ENCODE measurements around the gene OXCT2. TPM values are rescaled to one million over a fixed set of nuclear protein-coding genes. Genes with fewer than 3 reads are reported as not detected.
"Not testable (repeated sequence)": the region's sequence is repeated elsewhere in the genome, so short reads cannot be mapped to it uniquely, and the experiment has no call there.

OXCT2 gene
- total RNA-seq, 2 donors from 2014 or later: 3.6 to 4.9 TPM

DNA sequence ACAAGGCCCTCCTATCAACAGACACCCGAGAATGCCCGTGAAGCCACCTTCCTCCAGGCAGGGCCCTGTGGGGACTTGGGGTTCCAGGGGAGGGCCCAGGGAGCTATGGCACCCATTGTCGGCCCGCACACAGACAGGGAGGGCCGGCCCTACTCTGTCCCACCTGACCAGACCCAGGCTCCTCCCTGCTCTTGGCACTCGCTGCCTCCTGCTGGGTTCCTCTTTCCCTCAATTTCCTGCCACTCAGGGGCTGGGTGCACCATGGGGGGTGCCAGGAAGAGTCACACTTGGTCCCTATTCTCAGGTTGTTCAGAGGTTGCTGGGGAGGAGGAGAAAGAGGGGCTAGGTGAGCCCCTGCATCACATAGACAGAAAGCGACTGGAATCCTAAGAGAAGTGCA is 8.0 kb upstream of the OXCT2 start:
- TF ChIP-seq, protein P1, sequence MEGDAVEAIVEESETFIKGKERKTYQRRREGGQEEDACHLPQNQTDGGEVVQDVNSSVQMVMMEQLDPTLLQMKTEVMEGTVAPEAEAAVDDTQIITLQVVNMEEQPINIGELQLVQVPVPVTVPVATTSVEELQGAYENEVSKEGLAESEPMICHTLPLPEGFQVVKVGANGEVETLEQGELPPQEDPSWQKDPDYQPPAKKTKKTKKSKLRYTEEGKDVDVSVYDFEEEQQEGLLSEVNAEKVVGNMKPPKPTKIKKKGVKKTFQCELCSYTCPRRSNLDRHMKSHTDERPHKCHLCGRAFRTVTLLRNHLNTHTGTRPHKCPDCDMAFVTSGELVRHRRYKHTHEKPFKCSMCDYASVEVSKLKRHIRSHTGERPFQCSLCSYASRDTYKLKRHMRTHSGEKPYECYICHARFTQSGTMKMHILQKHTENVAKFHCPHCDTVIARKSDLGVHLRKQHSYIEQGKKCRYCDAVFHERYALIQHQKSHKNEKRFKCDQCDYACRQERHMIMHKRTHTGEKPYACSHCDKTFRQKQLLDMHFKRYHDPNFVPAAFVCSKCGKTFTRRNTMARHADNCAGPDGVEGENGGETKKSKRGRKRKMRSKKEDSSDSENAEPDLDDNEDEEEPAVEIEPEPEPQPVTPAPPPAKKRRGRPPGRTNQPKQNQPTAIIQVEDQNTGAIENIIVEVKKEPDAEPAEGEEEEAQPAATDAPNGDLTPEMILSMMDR (IDR thresholded peaks at IDR 0.05): no peak
- no peaks in the 10 kb centered on the region for H3K9me3 ChIP-seq
- no peaks in the 10 kb centered on the region for H3K36me3 ChIP-seq
- no peak overlapping the region for H3K27ac ChIP-seq
- no peak for DNase-seq (ENCODE audit: low spot score)
- H3K27me3 ChIP-seq: no peaks in the 10 kb centered on the region
- H3K4me1 ChIP-seq: no peaks in the 10 kb centered on the region
- no peak overlapping the region for H3K4me3 ChIP-seq

DNA sequence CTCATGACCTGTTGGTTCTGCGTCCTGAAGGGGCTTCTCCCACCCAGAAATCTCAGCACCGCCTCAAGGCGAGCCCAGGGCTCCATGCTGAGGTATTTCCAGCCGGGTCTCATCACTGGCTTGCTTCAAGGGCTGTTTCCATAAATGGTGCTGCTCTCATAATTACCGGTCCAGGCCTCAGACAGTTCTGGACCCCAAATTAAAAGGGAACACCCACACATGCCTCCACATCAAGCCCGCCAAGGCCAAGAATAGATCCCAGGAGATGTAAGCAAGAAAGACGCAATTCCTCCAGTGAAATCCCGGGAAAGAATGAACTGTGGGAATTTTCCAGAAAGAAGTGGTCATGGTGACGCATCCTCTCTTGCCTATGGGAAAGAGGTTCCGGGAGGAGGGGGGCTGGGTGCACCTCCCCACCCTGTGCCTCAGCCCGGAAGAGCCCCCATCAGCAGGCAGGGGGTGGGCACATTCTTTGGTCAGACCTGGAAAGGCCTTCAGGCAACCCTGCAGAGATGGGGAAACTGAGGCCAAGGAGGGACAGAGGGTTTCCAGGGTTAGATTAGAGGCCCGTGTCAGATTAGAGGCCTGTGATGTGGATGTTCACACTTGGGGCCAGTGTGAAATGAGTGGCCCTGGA is 7.4 kb upstream of the OXCT2 start:
- not testable (repeated sequence) for H3K4me3 ChIP-seq; H3K27ac ChIP-seq; H3K27me3 ChIP-seq; H3K9me3 ChIP-seq; DNase-seq (ENCODE audit: low spot score); H3K4me1 ChIP-seq; H3K36me3 ChIP-seq

DNA sequence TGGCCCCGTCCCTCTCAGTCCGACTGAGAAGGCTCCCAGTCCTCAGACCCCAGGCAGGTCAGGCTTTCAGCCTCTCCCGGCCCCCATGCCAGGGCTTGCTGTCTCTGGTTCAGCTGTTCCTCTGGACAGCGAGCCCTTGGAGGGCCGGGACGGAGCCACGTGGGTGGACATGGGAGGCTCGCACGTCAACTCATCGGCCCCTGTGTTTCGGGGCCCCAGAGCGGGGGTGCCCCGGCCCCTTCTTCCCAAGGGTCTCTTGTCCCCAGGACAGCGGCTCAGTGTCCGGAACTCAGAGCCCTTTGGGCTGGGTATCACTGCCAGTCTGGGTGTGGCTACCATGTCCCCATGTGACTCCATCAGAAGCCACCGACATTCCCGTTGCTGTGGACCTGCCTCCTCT is 6.7 kb upstream of the OXCT2 start:
- H3K36me3 ChIP-seq; H3K27me3 ChIP-seq; H3K9me3 ChIP-seq; H3K4me1 ChIP-seq; H3K27ac ChIP-seq; DNase-seq (ENCODE audit: low spot score); H3K4me3 ChIP-seq: not testable (repeated sequence)

DNA sequence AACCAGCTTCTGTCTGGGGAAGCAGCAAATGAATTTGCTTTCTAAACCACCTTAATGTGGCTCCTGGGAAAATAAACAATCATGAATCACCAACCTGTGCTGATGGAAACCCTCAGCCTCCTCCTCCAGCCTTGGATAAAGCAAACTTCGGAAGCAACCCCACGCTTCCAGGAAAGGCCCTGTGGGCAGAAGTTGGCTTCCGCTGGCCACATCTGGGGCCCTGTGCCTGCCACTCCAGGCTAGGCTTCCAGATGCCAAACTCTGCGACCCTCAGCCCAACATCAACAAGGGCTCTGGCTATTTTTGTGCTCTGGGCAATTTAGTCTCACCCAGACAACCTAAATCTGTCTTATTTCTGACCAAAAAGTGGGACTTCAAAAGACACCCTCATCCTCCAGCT is 6.2 kb upstream of the OXCT2 start:
- Histone ChIP-seq H3K27me3 (no peaks in the 10 kb centered on the region), H3K4me1 (no peaks in the 10 kb centered on the region), H3K4me3 (no peak overlapping the region), H3K27ac (no peak overlapping the region), H3K36me3 (no peaks in the 10 kb centered on the region), H3K9me3 (no peaks in the 10 kb centered on the region)
- TF ChIP-seq, protein P1 (IDR thresholded peaks at IDR 0.05): no peak
- no peak for DNase-seq (ENCODE audit: low spot score)

DNA sequence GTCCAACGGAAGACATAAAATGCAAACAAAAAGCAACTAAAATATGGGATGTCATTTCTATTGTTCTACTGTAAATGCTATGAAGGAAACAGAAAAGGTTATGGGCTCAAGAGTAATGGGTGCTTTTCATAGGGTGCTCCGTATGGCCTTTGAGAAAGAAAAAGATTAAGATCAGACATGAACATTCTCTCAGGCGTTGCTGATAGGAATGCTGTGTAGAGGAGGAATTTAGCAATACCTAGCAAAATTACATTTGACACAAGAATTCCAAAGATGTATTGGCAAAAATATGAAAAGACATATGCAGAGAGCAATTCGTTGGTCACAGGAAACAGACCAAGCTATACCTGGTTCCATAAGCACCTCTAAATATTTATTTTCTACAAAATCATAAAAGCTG is 5.7 kb upstream of the OXCT2 start:
- no peaks in the 10 kb centered on the region for H3K9me3 ChIP-seq
- TF ChIP-seq, protein P1 (IDR thresholded peaks at IDR 0.05): no peak

DNA sequence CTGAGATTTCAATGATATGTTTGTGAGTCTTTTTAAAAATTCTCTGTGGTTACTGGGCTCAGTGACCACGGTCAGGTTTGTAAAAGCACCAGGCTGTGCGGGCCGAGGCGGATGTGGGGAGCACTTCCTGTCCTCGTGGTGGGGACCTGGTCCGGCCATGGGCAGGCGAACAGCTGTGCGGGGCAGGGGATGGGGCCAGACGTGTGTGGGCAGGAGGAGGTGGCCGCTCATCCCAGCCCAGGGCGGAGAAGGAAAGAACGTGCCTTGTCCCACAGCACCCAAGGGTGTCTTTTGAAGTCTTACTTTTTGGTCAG is 5.2 kb upstream of the OXCT2 start:
- no peak for DNase-seq (ENCODE audit: low spot score)
- H3K27ac ChIP-seq: no peak overlapping the region
- no peak overlapping the region for H3K4me3 ChIP-seq
- no peaks in the 10 kb centered on the region for H3K9me3 ChIP-seq
- H3K4me1 ChIP-seq: no peaks in the 10 kb centered on the region
- no peaks in the 10 kb centered on the region for H3K27me3 ChIP-seq
- H3K36me3 ChIP-seq: no peaks in the 10 kb centered on the region
- TF ChIP-seq, protein P1 (IDR thresholded peaks at IDR 0.05): no peak

More for the DNA sequence above, 5.7 kb upstream of the OXCT2 start:
- H3K4me1 ChIP-seq: no peaks in the 10 kb centered on the region
- no peaks in the 10 kb centered on the region for H3K27me3 ChIP-seq
- no peak for DNase-seq (ENCODE audit: low spot score)
- H3K36me3 ChIP-seq: no peaks in the 10 kb centered on the region
- no peak overlapping the region for H3K27ac ChIP-seq
- no peak overlapping the region for H3K4me3 ChIP-seq

DNA sequence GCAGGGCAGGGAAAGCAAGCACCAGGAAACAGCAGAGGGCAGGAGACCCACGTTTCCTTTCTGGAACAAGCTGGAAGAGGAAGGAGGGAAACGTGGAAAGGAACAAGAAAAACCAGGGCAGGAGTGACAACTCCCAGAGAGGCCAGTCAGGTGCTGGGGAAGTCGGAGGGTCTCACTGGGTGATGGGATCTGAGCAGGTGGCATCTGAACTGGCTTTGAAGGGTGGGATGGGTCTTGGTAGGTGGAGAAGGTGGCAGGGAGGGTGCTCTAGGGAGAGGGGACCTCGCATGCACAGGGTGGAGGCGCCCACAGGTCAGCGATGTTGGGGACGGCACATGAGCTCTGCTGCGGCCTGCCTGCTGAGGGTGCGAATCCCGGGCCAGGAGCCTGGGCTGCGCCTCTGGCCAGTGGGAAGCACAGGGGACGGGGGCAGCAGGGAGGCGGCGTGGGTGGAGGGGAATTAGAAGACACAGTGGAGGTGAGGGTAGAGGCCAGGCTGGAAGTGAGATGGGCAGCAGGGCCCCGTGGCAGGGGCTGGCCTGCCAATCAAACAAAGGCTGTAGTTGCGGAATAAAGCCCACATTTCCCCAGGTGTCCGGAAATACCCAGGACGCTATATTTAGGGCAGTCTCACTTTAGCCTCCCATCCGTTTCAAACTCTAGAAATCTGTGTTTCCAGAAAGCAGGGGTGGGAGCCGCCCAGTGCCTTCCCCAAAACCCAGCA is 4.7 kb upstream of the OXCT2 start:
- not testable (repeated sequence) for H3K27me3 ChIP-seq; H3K9me3 ChIP-seq; H3K4me1 ChIP-seq; DNase-seq (ENCODE audit: low spot score); H3K4me3 ChIP-seq; H3K36me3 ChIP-seq; H3K27ac ChIP-seq

DNA sequence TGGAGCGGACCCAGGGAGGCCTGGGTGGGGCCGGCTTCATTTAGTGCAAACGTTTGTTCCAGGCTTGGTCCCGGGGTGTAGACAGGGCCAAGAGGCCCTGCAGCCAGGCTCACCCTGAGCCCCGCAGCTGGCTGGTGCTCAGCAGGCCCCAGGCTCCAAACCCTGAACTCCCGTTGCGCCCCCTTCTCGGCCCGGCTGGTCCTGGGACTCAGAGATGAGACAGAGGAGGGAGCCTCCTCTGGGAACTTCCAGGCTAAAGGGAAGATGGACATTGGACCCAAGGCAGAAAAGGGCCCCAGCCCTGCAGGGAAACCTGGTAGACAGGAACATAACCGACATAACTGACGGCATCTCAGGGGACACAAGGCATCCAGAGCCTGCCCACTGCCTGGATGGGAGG is 4.0 kb upstream of the OXCT2 start:
- H3K4me3 ChIP-seq; H3K27me3 ChIP-seq; H3K9me3 ChIP-seq; H3K27ac ChIP-seq; DNase-seq (ENCODE audit: low spot score); H3K4me1 ChIP-seq; H3K36me3 ChIP-seq: not testable (repeated sequence)

DNA sequence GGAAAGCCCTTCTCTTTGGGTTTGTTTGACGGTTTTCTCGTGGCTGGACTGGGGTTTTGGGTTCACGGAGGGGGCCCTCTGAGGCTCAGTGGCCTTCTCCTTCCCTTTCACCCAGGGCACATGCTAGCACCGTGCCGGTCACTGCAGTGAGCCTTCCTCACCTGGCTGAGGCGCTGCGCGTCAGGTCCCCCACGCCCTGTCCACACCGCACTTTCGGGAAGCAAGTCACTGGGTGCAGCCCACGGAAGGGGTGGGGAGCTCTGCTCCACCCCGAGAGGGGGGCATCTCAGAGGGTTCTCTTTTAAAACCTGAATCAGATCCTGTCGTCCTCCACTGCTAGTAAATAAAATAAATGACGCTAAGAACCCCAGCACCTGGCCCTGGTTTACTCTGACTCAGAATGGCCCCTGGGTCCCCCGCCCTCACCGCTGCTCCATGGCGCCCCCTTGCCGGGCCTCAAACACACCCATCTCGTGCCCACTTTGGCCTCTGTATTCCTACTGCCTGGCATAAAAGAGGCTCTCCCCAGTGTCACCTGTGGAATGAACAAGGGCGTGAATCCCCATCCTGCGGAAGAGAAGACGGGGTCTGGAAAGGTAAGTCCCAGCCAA is 2.3 kb upstream of the OXCT2 start:
- H3K36me3 ChIP-seq; H3K9me3 ChIP-seq; H3K4me3 ChIP-seq; DNase-seq (ENCODE audit: low spot score); H3K27ac ChIP-seq; H3K27me3 ChIP-seq; H3K4me1 ChIP-seq: not testable (repeated sequence)

DNA sequence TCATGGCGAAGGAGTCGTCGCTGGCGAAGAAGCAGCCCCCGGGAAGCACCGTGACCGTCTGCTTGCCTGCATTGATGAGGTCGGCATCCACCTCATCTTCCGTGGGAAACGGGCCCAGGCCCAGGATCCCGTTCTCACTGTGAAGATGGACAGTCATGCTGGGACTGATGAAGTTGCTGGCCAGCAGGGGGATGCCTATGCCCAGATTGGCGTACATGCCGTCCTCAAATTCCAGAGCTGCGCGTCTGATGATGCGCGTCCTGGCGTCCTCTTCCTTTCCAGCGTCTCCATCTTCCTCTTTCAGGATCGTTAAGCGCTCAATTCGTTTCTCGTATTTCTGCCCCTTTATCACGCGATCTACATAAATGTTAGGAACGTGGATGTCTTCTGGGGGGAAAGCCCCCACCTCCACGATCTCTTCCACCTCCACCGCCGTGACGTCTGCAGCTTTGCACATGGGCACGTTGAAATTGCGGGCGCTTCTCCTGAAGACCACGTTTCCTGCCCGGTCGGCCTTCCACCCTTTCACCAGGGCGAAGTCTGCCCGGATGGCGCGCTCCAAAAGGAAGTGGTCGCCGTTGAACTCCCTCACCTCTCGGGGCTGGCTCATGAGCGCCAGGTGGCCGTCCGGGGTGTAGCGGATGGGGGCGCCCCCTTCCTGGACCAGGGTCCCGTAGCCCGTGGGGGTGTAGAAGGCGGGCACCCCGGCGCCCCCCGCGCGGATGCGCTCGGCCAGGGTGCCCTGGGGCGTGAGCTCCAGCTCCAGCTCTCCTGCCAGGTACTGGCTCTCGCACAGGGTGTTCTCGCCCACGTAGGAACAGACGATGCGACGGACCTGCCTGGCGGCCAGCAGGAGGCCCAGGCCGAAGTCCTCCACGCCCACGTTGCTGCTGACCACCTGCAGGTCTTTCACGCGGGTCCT is 787 bp downstream of the OXCT2 start:
- H3K4me1 ChIP-seq; H3K4me3 ChIP-seq; H3K27ac ChIP-seq; H3K36me3 ChIP-seq; H3K27me3 ChIP-seq; DNase-seq (ENCODE audit: low spot score); H3K9me3 ChIP-seq: not testable (repeated sequence)

Measured in right atrium auricular region (tissue), 2 donors.